Karpas-422 (cell line): Measurements from ENCODE around the gene ERCC6L. TPM values are rescaled to one million over a fixed set of nuclear protein-coding genes. Genes with fewer than 3 reads are reported as not detected.

ENCODE experiments used
- DNase-seq: peaks from one replicate; pipeline ENCODE4 v3.0.0-alpha.2; 2015
- H2AFZ ChIP-seq: fragments of 200-600 bp; sonication (generic); 2 replicates; pipeline ENCODE4 v1.6.1; 2014; ENCODE audit warnings: antibody characterized with exemption, low read length, mixed read lengths
- H3K27ac ChIP-seq: fragments of 200-600 bp; sonication (generic); 2 replicates; pipeline ENCODE4 v1.5.1; 2014; ENCODE audit warnings: mild to moderate bottlenecking, low read length, moderate library complexity
- H3K27me3 ChIP-seq: fragments of 200-600 bp; sonication (generic); 2 replicates; pipeline ENCODE4 v1.6.1; 2014; ENCODE audit warnings: low read length, mixed read lengths
- H3K36me3 ChIP-seq: fragments of 200-600 bp; sonication (generic); 2 replicates; pipeline ENCODE4 v1.6.1; 2014; ENCODE audit warnings: low read length, mixed read lengths; ENCODE audit not compliant: insufficient read depth
- H3K4me1 ChIP-seq: fragments of 200-600 bp; sonication (generic); 2 replicates; pipeline ENCODE4 v1.6.1; 2014; ENCODE audit warnings: mild to moderate bottlenecking, low read length, mixed read lengths
- H3K4me2 ChIP-seq: fragments of 200-600 bp; sonication (generic); 2 replicates; pipeline ENCODE4 v1.6.1; 2014; ENCODE audit warnings: low read length, low read depth, mild to moderate bottlenecking; ENCODE audit not compliant: poor library complexity, severe bottlenecking
- H3K4me3 ChIP-seq: fragments of 200-600 bp; sonication (generic); 2 replicates; pipeline ENCODE4 v1.5.1; 2014; ENCODE audit warnings: mild to moderate bottlenecking, antibody characterized with exemption, low read length, mixed read lengths
- H3K79me2 ChIP-seq: fragments of 200-600 bp; sonication (generic); 2 replicates; pipeline ENCODE4 v1.6.1; 2014; ENCODE audit warnings: mild to moderate bottlenecking, low read length, mixed read lengths
- H3K9ac ChIP-seq: fragments of 200-600 bp; sonication (generic); 2 replicates; pipeline ENCODE4 v1.6.0; 2014; ENCODE audit warnings: low read length
- H3K9me2 ChIP-seq: fragments of 200-600 bp; sonication (generic), shearing (Covaris generic); replicated peaks from 2 replicates; pipeline ENCODE4 v1.6.0; 2014; ENCODE audit warnings: mild to moderate bottlenecking, low read length, moderate library complexity; ENCODE audit not compliant: insufficient read depth
- H3K9me3 ChIP-seq: fragments of 300-700, 200-600 bp; sonication (generic); 2 replicates; pipeline ENCODE4 v1.6.1; 2014; ENCODE audit warnings: low read length, mixed read lengths
- H4K20me1 ChIP-seq: fragments of 200-600 bp; sonication (generic); 2 replicates; pipeline ENCODE4 v1.6.1; 2014; ENCODE audit warnings: mild to moderate bottlenecking, antibody characterized with exemption, low read length, low read depth; ENCODE audit not compliant: insufficient read depth
- total RNA-seq: library from RNA; depleted of rRNA; stranded (reverse); fragments of >200 nt; shearing (Covaris generic); gene quantifications from 2 replicates; pipeline ENCODE4 v1.2.3, GENCODE V29; 2014; ENCODE audit warnings: low replicate concordance

ERCC6L gene
- total RNA-seq, 1 experiment from 2014 or later: 5.9 TPM

DNA sequence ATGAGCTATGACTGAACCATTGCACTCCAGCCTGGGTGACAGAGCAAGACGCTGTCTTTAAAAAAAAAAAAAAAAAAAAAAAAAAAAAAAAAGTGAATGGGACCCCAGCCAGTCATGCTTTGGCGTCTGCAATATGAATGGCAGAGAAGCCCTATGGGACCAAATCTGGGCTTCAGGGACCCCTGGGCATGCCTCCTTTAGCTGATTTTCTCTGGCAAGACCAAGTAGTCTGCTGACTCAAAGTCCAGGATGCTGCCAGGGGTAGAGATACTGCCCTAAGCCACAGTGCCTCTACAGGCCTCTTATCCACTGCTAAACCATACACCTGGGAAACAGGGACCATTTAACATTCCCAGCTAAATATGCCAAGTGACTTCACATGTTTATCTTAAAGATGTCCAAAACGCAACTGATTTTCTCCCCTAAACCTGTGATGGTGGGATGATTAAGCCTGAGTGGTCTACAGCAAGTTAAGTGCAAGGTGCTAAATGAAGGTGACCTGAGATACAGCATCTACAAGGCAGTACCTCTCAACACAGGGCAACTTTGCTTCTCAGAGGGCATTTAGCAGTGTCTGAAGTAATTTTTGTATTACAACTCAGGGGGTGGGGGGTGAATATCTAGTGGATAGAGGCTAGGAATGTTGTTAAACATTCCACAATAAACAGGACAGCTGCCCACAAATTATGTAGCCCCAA, 32.4 kb upstream of the ERCC6L start:
- Histone ChIP-seq H3K4me2 (no peak overlapping the region), H3K4me1 (peaks cover 21% of the 10 kb centered on the region), H3K79me2 (peaks cover 20% of the 10 kb centered on the region), H2AFZ (no peak overlapping the region), H3K9me3 (no peaks in the 10 kb centered on the region), H3K36me3 (peaks cover 69% of the 10 kb centered on the region), H3K4me3 (no peak overlapping the region), H3K27me3 (no peaks in the 10 kb centered on the region), H3K27ac (no peak overlapping the region), H4K20me1 (peaks cover 41% of the 10 kb centered on the region), H3K9ac (no peak overlapping the region), H3K9me2 (no peaks in the 10 kb centered on the region)
- no peak for DNase-seq

DNA sequence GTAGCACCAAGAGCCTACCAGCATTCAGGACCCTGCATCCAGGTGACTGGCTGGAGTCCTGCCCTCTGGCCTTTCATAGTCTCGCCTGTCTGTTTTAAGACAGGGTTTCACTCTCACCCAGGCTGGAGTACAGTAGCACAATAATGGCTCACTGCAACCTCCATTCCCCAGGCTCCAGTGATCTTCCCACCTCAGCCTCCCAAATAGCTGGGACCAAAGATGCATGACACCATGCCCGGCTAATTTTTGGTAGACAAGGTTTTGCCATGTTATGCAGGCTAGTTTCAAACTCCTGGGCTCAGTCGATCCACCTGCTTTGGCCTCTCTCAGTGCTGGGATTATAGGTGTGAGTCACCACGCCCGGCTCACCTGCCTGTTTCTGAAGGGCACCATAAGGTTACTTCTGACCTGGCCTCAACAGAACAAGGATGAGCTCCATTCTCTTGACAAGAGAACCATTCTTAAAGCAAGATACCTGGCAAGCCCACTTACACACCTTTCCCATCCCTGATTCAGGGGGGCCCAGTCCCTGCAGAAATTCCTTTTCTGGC, 31.6 kb upstream of the ERCC6L start:
- Histone ChIP-seq H3K9me3 (no peaks in the 10 kb centered on the region), H3K36me3 (peaks cover 60% of the 10 kb centered on the region), H3K9me2 (no peaks in the 10 kb centered on the region), H2AFZ (no peak overlapping the region), H3K27ac (no peak overlapping the region), H3K4me2 (no peak overlapping the region), H4K20me1 (peaks cover 32% of the 10 kb centered on the region), H3K79me2 (peaks cover 12% of the 10 kb centered on the region), H3K4me1 (peaks cover 13% of the 10 kb centered on the region), H3K4me3 (no peak overlapping the region), H3K27me3 (no peaks in the 10 kb centered on the region), H3K9ac (no peak overlapping the region)
- DNase-seq: no peak

DNA sequence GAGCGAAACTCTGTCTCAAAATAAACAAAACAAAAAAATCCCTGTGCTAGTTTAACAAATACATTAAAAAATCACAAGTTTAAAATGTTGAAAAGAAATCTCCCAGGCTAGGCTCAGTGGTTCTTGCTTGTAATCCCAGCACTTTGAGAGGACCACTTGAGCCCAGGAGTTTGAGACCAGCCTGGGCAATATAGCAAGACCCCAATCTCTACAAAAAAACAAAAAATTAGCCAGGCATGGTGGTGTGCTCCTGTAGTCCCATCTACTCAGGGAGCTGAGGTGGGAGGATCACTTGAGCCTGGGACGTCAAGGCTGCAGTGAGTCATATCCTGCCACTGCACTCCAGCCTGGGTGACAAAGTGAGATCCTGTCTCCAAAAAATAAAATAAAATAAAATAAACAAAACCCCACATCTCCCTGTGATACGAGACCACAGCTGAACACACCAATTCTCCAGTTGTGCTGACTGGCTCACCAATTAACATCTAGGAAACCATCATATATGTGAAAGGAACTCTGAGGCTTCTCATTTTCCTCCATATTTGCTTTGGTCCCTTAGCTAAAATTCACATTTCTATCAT, 30.9 kb upstream of the ERCC6L start:
- H3K9me2 ChIP-seq: no peaks in the 10 kb centered on the region
- H3K79me2 ChIP-seq: peaks cover 5% of the 10 kb centered on the region; the same call in 1 of the 2 replicates
- no peak overlapping the region for H2AFZ ChIP-seq
- no peaks in the 10 kb centered on the region for H3K9me3 ChIP-seq
- no peak overlapping the region for H3K4me2 ChIP-seq
- H3K27ac ChIP-seq: no peak overlapping the region
- H3K36me3 ChIP-seq: peaks cover 54% of the 10 kb centered on the region
- DNase-seq: no peak
- no peak overlapping the region for H3K4me3 ChIP-seq
- no peaks in the 10 kb centered on the region for H3K27me3 ChIP-seq
- peaks cover 26% of the 10 kb centered on the region for H4K20me1 ChIP-seq
- no peak overlapping the region for H3K9ac ChIP-seq
- peaks cover 7% of the 10 kb centered on the region for H3K4me1 ChIP-seq

DNA sequence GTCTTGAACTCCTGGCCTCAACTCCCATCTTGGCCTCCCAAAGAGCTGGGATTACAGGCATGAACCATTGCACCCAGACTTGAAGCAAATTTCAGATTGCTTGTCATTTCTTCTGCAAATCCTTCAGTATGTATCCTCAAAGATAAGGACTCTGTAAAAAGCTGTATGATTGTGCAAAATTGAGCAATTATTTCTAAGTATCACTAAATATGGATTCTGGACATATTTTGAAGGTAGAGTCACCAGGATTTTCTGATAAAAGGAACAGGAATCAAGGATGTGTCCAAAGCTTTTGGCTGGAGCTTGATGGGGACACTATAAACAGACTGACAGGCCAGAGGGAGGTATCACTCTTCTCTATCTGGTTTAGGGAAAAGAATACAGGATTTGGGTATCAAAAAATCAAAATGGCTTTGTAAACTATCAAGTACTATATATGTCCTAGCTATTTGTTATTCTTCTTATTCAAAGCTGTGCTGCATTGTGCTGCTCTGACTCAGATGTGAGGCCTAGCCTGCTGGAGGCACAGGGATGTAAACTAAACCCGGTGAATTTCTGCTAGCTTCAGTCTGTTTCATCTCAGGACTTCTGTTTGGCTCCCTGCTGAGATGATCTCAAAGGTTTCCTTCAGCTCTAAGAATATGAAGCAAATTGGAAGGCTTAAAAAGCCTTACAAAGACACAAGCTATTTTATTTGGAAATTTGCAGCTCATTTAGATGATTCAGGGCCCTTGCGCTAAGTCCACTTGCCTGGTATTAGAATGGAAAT, 30.0 kb upstream of the ERCC6L start:
- H3K36me3 ChIP-seq: peaks cover 44% of the 10 kb centered on the region
- H3K9ac ChIP-seq: no peak overlapping the region
- no peak overlapping the region for H3K4me2 ChIP-seq
- no peaks in the 10 kb centered on the region for H3K4me1 ChIP-seq
- no peak overlapping the region for H3K27ac ChIP-seq
- H3K27me3 ChIP-seq: no peaks in the 10 kb centered on the region
- no peak overlapping the region for H2AFZ ChIP-seq
- no peaks in the 10 kb centered on the region for H3K9me2 ChIP-seq
- H3K79me2 ChIP-seq: no peaks in the 10 kb centered on the region
- no peaks in the 10 kb centered on the region for H3K9me3 ChIP-seq
- peaks cover 16% of the 10 kb centered on the region for H4K20me1 ChIP-seq
- no peak overlapping the region for H3K4me3 ChIP-seq
- no peak for DNase-seq

DNA sequence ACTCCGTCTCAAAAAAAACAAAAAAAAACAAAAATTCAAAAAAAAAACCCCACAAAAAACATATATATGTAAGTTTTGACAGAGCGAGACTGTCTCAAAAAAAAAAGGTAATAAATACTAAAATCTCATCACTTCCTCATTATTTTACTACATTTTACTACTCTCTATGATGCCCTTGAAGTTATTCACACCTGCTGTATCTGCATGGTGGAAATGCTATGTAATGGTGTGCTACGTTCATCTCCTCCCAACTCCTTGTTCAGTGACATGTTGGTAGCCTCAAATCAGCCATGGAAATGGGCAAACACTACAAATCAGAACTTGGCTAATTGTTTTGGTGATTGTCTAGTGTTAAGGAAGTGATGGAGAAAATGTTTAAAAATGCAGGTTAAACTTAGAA, 26.4 kb upstream of the ERCC6L start:
- Histone ChIP-seq H3K4me2 (no peak overlapping the region), H3K9me2 (no peaks in the 10 kb centered on the region), H4K20me1 (peaks cover 5% of the 10 kb centered on the region; the same call in 1 of the 2 replicates), H3K27ac (no peak overlapping the region), H3K9ac (no peak overlapping the region), H3K4me1 (no peaks in the 10 kb centered on the region), H3K27me3 (no peaks in the 10 kb centered on the region), H3K4me3 (no peak overlapping the region), H3K36me3 (peaks cover 15% of the 10 kb centered on the region; the same call in 1 of the 2 replicates), H3K79me2 (no peaks in the 10 kb centered on the region), H2AFZ (no peak overlapping the region), H3K9me3 (no peaks in the 10 kb centered on the region)
- no peak for DNase-seq

DNA sequence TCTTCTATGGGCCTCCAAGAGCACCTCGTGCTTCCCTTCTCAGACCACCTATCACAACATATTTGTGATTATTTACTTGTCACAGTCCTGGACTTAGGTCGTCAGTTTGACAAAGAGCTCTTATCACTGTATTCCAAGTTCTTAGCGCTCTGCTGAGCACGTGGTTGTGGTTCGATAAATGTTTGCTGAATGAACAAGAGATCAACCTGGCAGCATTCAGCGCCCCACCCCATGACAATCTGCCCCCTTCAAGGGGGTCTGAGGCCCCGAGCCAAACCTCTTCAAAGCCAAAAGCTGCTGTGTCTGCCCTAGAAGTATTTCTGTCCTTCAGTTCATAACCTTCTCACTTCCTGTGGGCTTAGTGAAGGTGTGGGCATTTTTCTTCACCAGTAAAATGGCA, 23.2 kb upstream of the ERCC6L start:
- H4K20me1 ChIP-seq: no peaks in the 10 kb centered on the region

DNA sequence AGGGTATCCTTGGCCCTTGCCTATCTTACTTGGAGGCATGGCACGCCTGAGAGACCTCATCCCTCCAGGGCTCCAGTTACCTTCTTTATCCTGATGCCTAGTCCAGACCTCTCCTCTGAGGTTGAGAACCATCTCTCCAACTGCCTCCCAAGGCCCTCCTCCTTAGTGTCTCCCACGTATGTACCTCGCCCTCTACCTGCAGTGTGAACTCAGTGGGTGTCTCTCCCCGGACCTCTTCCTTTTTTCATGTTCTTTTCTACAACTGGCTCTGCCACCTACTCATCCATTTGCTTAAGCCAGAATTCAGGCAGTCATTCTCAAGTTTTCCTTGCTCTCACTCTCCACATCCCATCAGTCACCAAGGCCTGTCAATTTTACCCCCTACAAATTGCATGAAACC, 21.6 kb upstream of the ERCC6L start:
- H3K79me2 ChIP-seq: no peaks in the 10 kb centered on the region
- no peaks in the 10 kb centered on the region for H4K20me1 ChIP-seq
- no peak overlapping the region for H3K9ac ChIP-seq
- no peaks in the 10 kb centered on the region for H3K9me2 ChIP-seq
- no peak for DNase-seq
- no peaks in the 10 kb centered on the region for H3K9me3 ChIP-seq
- no peak overlapping the region for H3K4me3 ChIP-seq
- no peak overlapping the region for H2AFZ ChIP-seq
- no peak overlapping the region for H3K27ac ChIP-seq
- H3K4me2 ChIP-seq: no peak overlapping the region
- no peaks in the 10 kb centered on the region for H3K4me1 ChIP-seq
- no peaks in the 10 kb centered on the region for H3K36me3 ChIP-seq
- H3K27me3 ChIP-seq: no peaks in the 10 kb centered on the region

More for the DNA sequence above, 23.2 kb upstream of the ERCC6L start:
- H3K79me2 ChIP-seq: no peaks in the 10 kb centered on the region
- no peak overlapping the region for H2AFZ ChIP-seq
- no peaks in the 10 kb centered on the region for H3K27me3 ChIP-seq
- no peak overlapping the region for H3K4me3 ChIP-seq
- no peaks in the 10 kb centered on the region for H3K9me2 ChIP-seq
- no peak overlapping the region for H3K9ac ChIP-seq
- no peaks in the 10 kb centered on the region for H3K4me1 ChIP-seq
- H3K4me2 ChIP-seq: no peak overlapping the region
- no peaks in the 10 kb centered on the region for H3K9me3 ChIP-seq
- H3K27ac ChIP-seq: no peak overlapping the region
- no peaks in the 10 kb centered on the region for H3K36me3 ChIP-seq
- DNase-seq: no peak

DNA sequence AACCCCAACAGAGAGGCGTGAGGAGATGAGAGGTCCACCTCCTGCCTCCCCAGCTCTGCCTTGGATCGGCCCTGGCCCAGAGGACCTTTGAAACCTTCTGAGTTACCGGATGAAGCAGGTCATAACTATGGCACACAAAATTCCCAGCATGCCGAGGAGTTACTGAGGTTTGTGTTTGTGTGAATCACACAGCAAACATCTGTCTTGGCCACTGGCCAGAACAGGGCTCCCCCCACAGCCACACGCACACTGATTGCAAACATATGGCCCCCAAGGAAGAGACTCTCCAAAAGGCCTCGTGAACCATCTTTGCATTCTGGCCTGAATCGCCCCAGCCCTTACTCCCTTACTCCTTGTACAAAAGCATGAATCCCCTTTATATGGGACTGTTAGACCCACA, 19.3 kb upstream of the ERCC6L start:
- no peak overlapping the region for H3K9ac ChIP-seq
- H3K79me2 ChIP-seq: no peaks in the 10 kb centered on the region
- no peaks in the 10 kb centered on the region for H3K9me3 ChIP-seq
- DNase-seq: no peak
- H3K27ac ChIP-seq: no peak overlapping the region
- H3K4me3 ChIP-seq: no peak overlapping the region
- H3K9me2 ChIP-seq: no peaks in the 10 kb centered on the region
- H4K20me1 ChIP-seq: no peaks in the 10 kb centered on the region
- no peaks in the 10 kb centered on the region for H3K27me3 ChIP-seq
- no peak overlapping the region for H2AFZ ChIP-seq
- H3K4me1 ChIP-seq: no peaks in the 10 kb centered on the region
- H3K4me2 ChIP-seq: no peak overlapping the region
- no peaks in the 10 kb centered on the region for H3K36me3 ChIP-seq
